Measurements from ENCODE around the gene ZNF319. TPM values are rescaled to one million over a fixed set of nuclear protein-coding genes. Genes with fewer than 3 reads are reported as not detected.

Gene ZNF319
- total RNA-seq, 1 donor from 2014 or later: 2.4 TPM

DNA sequence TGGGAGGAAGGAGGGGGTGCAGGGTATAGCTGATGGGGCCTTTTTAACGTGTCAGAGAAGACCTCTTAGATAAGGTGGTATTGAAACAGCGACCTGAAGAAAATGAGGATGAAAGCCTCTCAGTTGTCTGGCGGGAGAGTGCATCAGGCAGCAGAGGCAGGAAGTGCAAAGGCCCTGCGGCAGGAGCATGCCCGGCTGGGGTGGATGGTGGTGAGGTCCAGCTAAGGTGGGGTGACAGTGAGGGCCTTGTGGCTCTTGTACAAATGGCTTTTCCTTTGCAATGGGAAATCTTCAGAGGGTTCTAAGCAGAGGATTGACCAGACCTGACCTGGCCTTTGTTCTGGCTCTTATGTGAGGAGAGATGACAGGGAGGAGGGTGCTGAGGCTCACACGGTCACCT is 36.5 kb upstream of the ZNF319 start:
- no peak for DNase-seq

DNA sequence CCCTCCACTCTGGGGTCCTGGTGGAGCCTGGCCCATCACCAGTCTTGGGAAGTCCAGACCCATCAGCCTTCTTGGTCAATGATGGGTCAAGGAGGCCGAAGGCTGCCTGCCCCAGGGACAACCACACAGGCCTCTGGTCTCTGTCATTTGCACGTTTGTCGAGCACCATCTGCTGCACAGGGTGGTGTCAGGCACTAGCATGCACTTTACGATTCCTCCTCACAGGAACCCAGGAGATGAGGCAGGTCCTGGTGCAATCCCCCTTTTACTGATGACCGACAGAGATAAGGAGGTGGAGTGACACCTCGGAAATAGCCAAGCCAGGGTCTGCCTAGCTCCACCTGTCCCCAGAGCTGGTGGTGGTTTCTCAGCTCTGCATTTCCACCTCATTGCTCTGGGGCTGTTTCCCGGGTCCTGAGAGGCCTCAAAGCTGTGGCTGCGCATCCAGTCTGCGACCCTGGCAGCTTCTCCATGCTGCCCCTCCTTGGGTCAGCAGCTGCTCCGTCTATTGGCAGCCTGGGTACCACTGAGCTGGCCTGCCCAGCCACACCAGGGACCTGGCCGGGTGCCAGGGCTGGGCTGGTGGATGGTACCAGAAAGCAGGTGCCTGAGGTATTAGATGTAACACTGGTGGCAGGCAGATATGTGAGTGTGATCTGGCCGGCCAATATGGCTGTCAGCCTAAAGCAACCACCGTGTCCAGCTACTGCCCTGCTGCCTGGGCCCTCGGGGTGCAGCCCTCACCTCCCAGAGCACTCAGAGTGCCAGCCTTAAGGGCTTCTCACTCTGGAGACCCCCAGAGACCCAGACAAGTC is 35.1 kb upstream of the ZNF319 start:
- no peak for DNase-seq

DNA sequence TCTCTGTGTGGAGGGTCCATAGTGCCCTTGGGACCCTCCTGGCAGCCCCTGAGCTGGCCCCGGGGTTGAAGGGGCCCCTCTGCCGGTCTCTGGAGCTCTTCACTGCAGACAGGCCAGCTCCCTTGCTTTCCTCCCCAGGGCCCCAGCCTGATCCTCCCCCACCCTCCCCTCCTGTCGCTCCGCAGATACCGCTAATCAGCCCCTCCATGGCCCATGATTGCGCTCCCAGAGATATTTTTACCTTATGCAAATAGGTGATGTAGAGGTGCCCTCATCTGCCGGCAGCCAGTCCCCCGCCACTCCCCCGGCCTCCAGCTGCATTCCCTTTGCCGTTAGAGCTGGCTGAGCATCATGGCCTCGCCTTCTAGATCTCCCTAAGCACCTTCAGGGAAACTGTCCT is 34.3 kb upstream of the ZNF319 start:
- DNase-seq: no peak

DNA sequence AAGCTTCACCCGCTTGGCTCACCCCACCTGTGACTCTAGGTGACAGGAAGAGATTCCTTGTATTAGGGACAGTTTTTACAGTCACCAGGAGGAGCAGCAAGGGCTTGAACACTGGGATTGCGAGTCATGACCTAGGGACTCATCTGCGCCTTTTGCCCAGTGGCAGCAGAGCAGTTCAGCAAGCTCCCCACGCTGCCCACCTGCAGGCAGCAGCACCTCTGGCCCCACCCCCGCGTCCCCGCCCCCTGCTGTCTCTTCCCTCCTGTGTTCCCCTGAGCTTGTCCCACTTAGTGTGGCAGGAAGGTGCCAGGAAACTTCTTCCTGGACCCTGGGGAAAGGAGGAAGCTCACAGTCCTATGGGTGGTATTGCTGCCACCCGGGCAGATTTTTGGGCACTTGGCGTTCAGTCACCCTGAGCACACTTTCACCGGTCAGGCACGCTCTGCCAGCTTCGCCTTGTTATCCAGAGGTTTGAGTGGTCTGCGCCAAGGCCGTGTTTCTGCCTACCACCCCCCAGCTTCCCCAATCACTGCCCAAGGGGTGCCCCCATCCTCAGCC is 33.7 kb upstream of the ZNF319 start:
- DNase-seq: no peak

DNA sequence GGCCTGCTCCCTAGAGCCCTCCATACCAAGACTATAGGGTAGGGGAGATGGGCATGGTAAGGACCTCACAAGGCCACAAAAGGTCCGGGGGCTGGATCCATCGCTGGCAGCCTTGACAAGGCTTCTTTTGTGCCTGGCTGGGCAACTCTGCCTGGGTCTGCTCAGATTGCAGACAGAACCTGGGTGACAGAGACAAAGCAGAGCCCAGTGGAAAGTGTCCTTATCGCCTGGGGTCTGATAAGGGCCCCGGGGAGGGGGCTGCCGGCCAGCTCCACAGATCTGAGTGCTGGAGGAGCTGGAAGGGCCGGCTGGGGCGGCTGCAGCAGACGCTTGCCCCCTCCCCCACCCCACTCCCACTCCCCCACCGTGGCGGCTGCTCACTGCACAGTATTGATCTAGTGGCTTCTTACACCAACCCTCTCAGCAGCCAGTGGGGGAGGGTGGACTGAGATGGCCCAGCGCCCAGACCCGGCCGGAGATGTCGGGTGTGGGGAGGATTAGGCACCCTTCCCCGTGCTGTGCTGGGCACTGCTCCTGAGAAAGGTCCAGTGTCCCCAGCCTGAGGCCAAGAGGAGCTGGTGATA is 32.3 kb upstream of the ZNF319 start:
- no peak for DNase-seq

DNA sequence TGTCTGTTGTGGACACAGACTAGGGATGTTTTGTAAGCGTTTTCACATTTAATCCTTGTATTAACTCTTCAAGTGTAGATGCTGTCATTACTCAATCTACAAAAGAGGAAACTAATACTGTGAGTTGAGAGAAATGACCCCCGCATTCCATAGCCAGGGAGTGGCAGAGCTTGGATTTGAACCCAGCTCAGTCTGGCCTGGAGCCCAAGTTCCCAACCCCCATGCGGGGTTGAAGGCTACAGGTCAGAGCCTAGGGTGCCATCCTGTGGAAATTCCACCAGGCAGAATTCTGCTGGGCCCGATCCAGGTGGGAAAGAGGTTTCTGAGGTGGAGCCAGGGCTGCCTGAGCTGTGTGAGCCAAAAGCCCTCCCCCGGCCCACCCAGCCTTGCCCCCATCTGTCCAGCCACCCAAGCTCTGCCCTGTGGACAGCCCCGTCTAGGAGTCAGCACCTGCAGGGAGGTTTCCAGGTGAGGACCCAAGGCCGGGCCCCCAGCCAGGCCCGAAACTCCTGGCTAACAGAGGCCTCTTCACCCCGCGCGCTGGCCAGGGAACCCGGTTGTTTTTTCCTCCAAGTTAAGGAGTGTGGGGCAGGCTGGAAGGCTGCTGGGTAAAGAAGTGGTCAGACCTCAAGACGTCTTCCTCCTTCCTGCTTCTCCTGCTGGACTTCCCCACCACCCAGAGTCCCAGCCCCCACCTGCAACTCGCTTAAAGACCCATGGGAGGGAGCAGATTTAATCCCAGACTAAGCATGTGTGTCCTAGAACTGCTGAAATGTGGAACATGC is 30.7 kb upstream of the ZNF319 start:
- DNase-seq: no peak

DNA sequence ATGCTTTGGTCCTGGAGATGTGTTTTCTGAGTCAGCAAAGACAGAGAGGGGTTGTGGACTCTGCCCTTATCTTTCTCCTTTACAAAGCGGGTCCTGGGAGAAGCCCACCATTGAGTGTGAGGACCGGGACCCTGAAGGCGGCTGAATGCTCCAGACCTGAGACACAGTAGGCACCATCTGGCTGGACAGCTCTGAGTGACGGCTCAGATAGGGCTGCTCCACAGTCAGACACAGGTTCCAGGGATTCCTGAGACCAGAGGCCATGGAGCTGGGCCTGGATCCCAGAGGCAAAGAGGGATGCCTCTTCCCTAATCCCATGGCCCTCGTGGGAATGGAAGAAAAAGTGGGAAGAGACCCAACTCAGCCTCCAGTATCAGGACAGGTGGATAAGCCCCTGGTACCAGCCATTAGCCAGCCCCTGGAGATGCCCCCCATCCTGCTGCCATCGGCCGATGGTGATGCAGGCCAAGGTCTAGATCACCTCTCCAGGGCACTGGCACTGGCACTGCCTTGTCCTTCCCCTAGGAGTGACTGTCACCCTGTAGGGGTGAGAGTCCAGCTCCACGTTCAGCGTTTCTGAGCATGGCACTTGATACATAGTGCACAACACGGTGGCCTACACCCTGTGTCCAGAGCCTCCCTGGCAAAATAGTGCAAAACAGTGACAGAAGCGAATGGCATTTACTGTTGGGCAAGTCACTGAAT is 29.8 kb upstream of the ZNF319 start:
- no peak for DNase-seq

DNA sequence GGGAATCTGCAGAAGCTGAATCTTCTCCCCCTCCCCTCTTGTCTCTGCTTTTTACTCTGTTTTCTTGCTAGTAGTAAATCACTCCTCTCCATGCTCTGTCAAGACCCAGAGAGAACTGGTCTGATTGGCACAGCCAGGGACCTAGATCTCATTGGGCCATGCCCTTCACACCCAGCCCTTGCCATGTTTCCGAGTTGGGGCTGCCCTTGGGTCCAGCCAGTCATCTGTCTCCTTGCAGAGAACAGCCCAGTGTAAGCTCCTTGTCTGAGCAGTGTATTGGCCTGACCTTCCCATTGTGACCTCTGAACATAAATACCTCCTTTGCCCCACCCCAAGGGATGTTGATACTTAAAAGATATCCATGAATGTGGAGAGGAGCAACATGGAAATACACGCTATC is 28.9 kb upstream of the ZNF319 start:
- no peak for DNase-seq

DNA sequence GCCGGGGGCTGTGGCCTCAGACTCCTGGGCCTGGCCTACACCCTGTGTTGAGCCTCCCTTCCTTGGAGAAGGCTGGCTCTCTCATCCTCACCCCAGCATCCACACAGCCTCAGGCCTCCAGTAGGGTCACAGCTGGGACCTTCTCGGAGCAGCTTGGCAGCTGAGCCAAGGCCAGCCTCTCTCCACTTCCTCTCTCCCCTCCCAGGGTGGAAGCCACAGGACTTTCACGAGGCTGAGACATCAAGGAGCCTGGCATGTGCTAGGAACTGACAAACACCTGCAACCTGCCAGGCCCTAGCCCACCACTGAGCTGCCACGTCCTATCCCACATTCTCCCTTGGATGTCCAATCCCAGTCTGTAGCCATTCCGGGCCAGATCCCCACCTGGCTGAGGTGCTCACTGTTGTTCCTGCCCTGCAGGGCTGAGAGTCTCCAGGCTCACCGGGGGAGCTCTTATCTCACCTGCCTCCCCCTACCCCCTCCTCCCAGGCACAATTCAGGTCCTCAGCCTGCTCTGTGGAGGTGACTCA is 28.1 kb upstream of the ZNF319 start:
- no peak for DNase-seq

DNA sequence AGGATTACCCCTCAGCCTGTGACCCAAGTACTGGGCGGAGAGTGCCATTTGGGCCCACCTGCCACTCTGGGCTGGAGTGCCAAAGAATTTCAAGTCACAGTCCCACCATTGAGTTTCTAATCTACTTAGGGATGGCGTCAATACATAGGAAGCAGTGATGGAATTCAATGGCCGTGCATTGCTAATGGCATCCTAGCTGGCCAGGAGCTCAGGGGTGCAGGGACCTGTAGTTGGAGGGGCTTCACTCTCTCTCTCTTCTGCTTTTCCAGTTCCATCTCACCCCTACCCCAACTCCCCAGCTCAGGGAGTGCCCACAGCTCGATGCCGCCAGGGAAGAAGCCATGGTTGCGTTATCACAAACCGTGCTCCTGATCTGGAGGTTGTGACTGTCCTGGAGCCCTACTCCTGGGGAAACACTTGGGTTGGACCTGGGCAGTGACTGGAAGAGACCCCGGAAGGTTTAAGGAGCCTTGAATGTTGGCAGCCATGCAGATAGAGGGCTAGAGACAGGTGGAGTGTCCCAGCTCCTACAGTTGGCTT is 27.5 kb upstream of the ZNF319 start:
- DNase-seq: no peak

DNA sequence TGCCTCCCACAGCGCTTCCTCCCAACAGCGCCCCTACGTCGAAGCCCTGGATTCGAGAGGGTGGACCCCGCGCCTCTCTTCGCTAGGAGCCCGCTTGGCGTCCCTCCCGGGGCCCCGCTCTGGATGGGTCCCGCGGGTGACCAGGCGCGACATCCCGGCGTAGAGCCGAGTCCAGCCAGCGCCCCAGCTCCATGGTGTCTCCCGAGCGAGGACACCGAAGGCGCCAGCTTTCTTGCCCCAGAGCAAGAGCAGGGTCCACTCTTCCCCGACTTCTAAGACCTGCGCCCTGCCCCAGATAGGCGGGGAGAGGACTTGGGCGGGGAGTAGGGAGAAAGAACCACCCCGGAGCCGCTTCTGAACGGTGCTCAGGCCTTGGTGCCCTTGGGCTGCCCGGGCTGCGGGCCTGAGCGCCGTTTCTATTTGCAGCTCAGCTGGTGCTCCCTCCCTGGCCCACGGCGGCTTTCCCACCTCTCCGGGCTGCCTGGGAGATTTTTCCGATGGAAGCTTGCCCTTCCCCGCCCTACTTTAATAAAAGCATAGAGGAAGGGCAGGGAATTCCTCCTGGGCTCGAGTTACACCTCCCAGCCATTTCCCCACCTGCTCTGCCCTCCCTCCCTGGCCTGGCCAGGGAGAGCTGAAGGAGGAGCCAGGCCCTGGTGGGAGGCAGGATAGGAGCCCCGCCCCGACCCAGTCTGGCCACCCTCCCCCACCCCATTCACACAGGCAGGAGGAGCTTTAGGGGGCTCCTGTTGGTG is 26.9 kb upstream of the ZNF319 start:
- DNase-seq: no peak

DNA sequence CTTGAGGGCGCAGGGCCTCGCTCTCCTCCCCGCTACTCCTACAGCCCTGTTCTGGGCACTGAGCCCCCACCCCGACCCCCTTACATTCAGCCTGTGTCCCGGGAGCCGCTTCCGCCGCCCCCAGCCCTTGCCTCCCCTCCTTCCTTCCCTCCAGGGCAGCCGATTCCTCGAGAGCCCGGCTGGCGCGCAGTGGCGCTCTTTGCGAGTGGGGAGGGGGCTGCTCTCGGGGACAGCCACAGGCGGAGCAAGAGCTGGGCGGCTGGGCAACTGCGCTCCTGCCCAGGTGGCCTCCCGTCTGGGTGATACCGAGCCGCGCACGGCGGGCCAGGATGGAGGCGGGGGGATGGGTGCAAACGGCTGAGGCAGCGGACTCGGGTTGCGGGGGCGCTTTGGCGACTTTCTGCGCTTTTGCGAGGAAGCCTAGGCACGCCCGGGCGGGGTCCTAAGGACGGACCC is 26.3 kb upstream of the ZNF319 start:
- no peak for DNase-seq

DNA sequence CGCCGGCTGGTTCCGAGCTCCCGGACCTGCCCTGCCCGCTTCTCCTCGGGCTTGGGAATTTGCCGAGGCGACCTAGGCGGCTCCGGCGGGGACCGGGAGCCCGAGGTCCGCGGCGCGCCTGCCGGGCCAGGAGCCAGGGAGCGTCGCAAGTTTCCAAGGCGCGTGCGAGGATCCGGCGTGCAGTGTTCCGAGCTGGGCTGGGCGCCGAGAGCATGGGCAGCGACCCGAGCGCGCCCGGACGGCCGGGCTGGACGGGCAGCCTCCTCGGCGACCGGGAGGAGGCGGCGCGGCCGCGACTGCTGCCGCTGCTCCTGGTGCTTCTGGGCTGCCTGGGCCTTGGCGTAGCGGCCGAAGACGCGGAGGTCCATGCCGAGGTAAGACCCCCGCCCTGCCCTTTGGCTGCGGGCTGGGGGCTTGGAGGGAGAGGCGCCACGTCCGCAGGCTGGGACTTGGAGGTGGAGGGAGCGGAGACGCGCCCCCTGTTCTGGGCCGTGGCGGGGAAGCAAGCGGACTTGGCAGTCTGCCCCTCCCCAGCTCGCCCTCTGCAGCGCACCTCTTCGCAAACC is 25.8 kb upstream of the ZNF319 start:
- DNase-seq: no peak

DNA sequence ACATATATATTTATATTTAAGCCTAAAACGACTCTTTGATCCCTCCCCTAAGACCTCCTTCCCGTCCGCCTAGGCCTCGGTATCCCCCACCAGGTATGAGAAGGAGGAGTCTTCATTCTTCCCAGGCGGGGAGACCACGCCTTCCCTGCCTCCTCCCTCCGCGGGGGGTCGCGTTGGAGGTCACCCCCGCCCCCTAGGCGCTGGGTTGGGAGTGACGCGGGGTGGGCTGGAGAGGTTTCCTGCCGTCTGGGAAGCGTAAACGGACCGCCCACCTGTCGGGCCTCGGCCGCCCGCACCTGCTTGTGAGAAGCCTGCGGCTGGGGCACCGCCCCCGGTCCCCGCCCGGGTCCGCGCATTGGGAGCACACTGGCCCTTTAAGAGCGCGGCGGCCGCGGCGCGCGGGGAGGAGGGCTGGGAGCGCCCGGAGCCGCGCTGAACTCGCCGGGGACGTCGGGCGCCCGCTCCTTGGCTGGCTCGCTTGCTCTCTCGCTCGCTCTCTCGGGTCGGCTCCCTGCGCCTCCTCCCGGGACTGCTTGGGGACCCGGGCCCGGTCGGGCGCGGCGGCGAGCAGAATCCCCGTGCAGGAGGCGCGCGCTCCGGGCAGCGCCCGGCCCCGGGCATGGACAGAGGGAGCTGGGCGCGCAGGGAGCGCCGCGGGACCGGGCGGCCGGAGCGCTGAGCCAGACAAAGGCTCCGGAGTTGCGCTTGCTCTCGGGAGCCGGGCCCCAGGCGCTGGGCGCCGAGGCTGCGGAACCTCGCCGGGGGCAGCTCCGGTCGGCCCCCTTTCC is 25.1 kb upstream of the ZNF319 start, which contains the start of gene MMP15:
TSS of gene MMP15 (plus strand) at position 404 of the 788 bp plus-strand sequence. CDS start 597 bp downstream, outside the sequence.
- DNase-seq: peak; percentile 24

DNA sequence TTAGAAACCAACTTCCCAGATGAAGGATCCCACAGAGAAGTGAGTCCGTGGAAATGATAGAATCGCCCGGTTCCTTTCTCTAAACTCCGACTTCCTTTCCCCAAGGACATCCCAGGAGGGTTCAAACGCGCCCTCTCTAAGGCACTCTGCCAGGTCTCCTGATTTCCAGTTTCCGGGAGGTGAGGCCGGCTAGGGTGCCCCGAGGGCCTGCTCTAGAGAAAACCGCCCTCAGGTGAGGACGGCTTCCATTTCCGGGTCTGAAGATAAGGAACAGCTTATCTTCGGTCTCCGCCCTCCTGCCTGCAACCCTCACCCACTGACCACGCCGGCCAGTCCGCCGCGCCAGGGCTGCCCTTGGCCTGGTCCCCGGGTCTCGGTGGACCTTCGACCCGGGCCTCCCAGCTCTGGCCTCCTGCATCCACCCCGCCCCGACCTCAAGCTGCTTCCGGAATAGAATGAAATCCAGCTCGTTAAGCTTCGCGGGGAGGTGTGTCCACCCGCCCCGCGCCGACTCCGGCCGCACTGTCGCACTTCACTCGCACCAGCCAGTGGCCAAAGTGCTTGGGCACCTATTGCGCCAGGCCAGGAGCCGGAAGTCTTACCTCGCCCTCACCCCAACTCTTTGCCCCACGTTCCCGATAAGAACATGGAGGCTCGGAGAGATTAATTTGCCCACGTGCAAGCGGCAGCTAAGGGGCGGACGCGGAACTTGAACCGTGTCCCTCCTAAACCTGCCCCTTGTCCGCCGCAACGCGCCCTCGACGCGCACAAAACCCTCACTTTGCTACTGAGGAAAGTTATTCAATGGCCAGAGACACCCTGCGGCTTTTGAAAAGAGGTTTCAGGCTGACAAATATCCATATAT is 24.2 kb upstream of the ZNF319 start:
- no peak for DNase-seq

DNA sequence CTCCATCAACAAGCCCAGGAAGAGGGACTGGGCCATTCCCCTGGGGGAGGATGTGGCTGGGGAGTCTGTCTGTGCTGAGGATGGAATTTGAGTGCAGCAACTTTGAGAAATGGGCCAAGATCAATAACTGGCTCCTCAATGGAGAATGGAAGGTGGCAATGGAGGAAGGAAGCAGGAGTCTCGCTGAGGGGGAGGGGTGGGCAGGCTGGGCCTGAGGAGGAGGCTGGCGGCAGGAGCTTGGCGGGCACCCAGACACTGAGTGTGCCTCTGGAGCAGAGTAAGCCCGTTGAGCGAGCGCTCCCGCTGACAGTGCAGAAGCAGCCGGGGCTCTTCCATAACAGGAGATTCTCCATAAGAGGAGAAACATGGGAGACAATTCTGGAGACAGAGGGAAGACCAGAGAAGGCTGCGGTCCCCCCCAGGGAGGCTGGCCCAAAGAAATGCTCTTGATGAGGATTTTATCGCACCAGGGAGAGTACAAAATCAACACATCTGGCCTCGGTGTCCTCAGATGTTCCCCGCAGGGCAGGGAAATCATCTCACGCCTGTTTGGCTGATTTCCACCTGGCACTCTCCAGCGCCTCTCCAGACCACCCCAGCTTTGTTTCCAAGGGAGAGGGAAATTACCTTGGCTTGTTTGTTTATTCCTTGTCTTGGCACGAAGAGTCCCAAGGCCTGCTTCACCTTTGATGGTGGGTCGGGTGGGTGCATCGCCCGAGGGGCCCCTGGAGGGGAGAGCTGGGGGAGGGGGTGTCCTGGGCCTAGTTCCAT is 22.3 kb upstream of the ZNF319 start:
- no peak for DNase-seq

DNA sequence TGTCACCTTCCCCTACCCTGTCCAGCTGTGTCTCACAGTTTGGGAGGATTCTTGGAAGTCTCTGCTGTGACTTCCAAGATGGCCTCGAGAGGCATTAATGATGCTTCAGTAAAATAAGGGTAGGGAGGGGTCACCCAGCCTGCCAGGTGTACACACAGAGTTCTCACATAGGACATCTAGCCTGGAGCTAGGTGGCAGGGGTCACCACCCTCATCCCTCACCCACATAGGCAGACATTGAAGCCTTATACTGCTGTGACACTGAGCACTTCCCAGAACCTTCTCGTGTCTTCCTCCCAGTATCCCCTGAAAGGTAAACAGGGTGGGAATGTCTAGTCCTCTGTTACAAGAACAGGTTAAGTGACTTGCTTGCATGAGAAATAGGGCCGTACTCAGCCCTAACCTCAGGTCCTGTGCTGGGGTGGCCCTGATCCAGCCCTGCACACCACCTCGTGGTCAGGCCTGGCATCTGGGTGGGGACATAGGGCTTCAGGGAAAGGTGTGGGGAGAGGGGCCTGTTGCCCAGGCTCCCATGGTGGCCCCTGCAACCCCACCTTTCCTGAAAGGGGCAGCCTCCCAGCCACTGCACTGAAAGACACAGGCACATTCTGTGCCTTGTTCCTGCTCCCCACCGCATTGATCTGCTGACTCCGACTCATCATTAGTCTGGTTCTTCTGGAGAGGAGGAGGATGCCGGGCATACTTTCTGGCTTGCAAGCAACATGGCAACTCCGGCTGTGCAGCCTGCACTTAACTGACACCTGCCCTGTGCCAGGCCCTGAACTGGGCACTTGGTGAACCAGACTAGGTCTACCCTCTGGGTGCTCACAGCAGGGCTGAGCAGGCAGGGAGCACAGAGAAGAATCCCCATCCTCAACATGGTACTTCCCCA is 21.4 kb upstream of the ZNF319 start:
- no peak for DNase-seq

Measured in skin of body (tissue), 2 donors.